HEK293 (cell line): ENCODE measurements around the gene ATAD2B.

ENCODE experiments used
- CTCF ChIA-PET: fragments of 350-600 bp; formaldehyde crosslinking; extraction: SDS; loops from one replicate; lab custom pipeline; 2021; ENCODE audit warnings: antibody characterized with exemption; lab: Yijun Ruan, JAX
- POLR2A ChIA-PET: fragments of 300-600 bp; formaldehyde crosslinking; extraction: SDS; loops from one replicate; lab custom pipeline; 2020; ENCODE audit warnings: antibody characterized with exemption, inconsistent platforms; lab: Yijun Ruan, JAX
- H3K27ac ChIP-seq: fragments of 200-500 bp; sonication (Bioruptor generic); 2 replicates; pipeline ENCODE4 v1.5.1; 2014; ENCODE audit warnings: low read depth, low read length, control low read depth, inconsistent platforms; ENCODE audit errors: extremely low read depth
- H3K36me3 ChIP-seq, 2 experiments: fragments of 200-500 bp in 1 of 2; sonication (Bioruptor generic) in 1 of 2; 1 replicate in 1 of 2; 2 replicates in 1 of 2; pipeline ENCODE4 v1.5.1; 2014 to 2017; ENCODE audit warnings: inconsistent platforms in 2 of 2, low read length in 2 of 2; ENCODE audit not compliant: control insufficient read depth in 2 of 2, insufficient read depth in 1 of 2
- H3K4me1 ChIP-seq: fragments of 200-500 bp; sonication (Bioruptor generic); 2 replicates; pipeline ENCODE4 v1.5.1; 2014; ENCODE audit warnings: mild to moderate bottlenecking, low read length, inconsistent platforms; ENCODE audit not compliant: control insufficient read depth, insufficient read depth
- H3K4me3 ChIP-seq: 2 replicates; pipeline ENCODE4 v1.5.1; 2011; ENCODE audit warnings: low read depth, mild to moderate bottlenecking, control low read depth, low read length, moderate library complexity
- H3K9me3 ChIP-seq: fragments of 200-500 bp; sonication (Bioruptor generic); 2 replicates; pipeline ENCODE4 v1.5.1; 2014; ENCODE audit warnings: low read depth, low read length, inconsistent platforms; ENCODE audit not compliant: control insufficient read depth, insufficient read depth
- KLF10 ChIP-seq: fragments of 450-650 bp; IDR thresholded peaks from 2 replicates; pipeline ENCODE4 v1.5.1; 2018; ENCODE audit warnings: missing biosample characterization, mild to moderate bottlenecking, missing genetic modification characterization
- KLF9 ChIP-seq: fragments of 450-650 bp; formaldehyde crosslinking; IDR thresholded peaks from 2 replicates; pipeline ENCODE4 v1.5.1; 2016; ENCODE audit warnings: missing biosample characterization, missing genetic modification characterization, low read depth
- YY2 ChIP-seq: fragments of 450-650 bp; formaldehyde crosslinking; IDR thresholded peaks from 2 replicates; pipeline ENCODE4 v1.5.1; 2016; ENCODE audit warnings: missing biosample characterization, missing genetic modification characterization
- ZBTB1 ChIP-seq: fragments of 450-650 bp; formaldehyde crosslinking; IDR thresholded peaks from 2 replicates; pipeline ENCODE4 v1.5.1; 2016; ENCODE audit warnings: missing biosample characterization, missing genetic modification characterization
- ZBTB17 ChIP-seq: fragments of 450-650 bp; formaldehyde crosslinking; IDR thresholded peaks from 2 replicates; pipeline ENCODE4 v1.5.1; 2016; ENCODE audit warnings: missing biosample characterization, missing genetic modification characterization
- ZBTB26 ChIP-seq: fragments of 450-650 bp; formaldehyde crosslinking; optimal IDR thresholded peaks from 2 replicates; pipeline ENCODE3; 2016; ENCODE audit warnings: missing biosample characterization, mild to moderate bottlenecking, missing genetic modification characterization
- ZNF169 ChIP-seq: fragments of 450-650 bp; formaldehyde crosslinking; IDR thresholded peaks from 2 replicates; pipeline ENCODE4 v1.5.1; 2016; ENCODE audit warnings: missing biosample characterization, missing genetic modification characterization
- ZNF184 ChIP-seq: fragments of 450-650 bp; IDR thresholded peaks from 2 replicates; pipeline ENCODE4 v1.5.1; 2018; ENCODE audit warnings: missing biosample characterization, mild to moderate bottlenecking, missing genetic modification characterization
- ZNF248 ChIP-seq: fragments of 450-650 bp; formaldehyde crosslinking; IDR thresholded peaks from 2 replicates; pipeline ENCODE4 v1.5.1; 2017; ENCODE audit warnings: missing biosample characterization, missing genetic modification characterization
- ZNF426 ChIP-seq: fragments of 450-650 bp; formaldehyde crosslinking; IDR thresholded peaks from 2 replicates; pipeline ENCODE4 v1.5.1; 2017; ENCODE audit warnings: missing biosample characterization, missing genetic modification characterization, mild to moderate bottlenecking, inconsistent platforms, moderate library complexity
- ZNF473 ChIP-seq: fragments of 450-650 bp; formaldehyde crosslinking; IDR thresholded peaks from 2 replicates; pipeline ENCODE4 v1.5.1; 2017; ENCODE audit warnings: missing biosample characterization, missing genetic modification characterization
- ZNF48 ChIP-seq: fragments of 450-650 bp; formaldehyde crosslinking; IDR thresholded peaks from 2 replicates; pipeline ENCODE4 v1.5.1; 2016; ENCODE audit warnings: missing biosample characterization, missing genetic modification characterization
- ZNF530 ChIP-seq: fragments of 450-650 bp; formaldehyde crosslinking; IDR thresholded peaks from 2 replicates; pipeline ENCODE4 v1.5.1; 2016; ENCODE audit warnings: low read depth, missing biosample characterization, missing genetic modification characterization
- ZNF654 ChIP-seq: fragments of 450-650 bp; formaldehyde crosslinking; IDR thresholded peaks from 2 replicates; pipeline ENCODE4 v1.5.1; 2016; ENCODE audit warnings: low read depth, missing biosample characterization, missing genetic modification characterization
- ZNF692 ChIP-seq: fragments of 450-650 bp; formaldehyde crosslinking; IDR thresholded peaks from 2 replicates; pipeline ENCODE4 v1.5.1; 2016; ENCODE audit warnings: missing biosample characterization, missing genetic modification characterization
- ZNF747 ChIP-seq: fragments of 450-650 bp; formaldehyde crosslinking; IDR thresholded peaks from 2 replicates; pipeline ENCODE4 v1.5.1; 2016; ENCODE audit warnings: missing biosample characterization, missing genetic modification characterization
- ZNF76 ChIP-seq: fragments of 450-650 bp; formaldehyde crosslinking; IDR thresholded peaks from 2 replicates; pipeline ENCODE4; 2016; ENCODE audit warnings: low read depth, missing biosample characterization, missing genetic modification characterization, borderline replicate concordance
- TF ChIP-seq, protein P1 (sequence below): fragments of 450-650 bp; formaldehyde crosslinking; IDR thresholded peaks from 2 replicates; pipeline ENCODE4 v1.5.1; 2016; ENCODE audit warnings: missing biosample characterization, missing genetic modification characterization, borderline replicate concordance
- TF ChIP-seq, protein P2 (sequence below): fragments of 450-650 bp; formaldehyde crosslinking; IDR thresholded peaks from 2 replicates; pipeline ENCODE4 v1.5.1; 2016; ENCODE audit warnings: missing biosample characterization, missing genetic modification characterization
- TF ChIP-seq, protein P3 (sequence below): fragments of 450-650 bp; formaldehyde crosslinking; IDR thresholded peaks from 2 replicates; pipeline ENCODE4 v1.5.1; 2017; ENCODE audit warnings: missing biosample characterization, missing genetic modification characterization

The ATAD2B gene

GRCh38 chr2:23761638-23762037, 165.3 kb downstream of the ATAD2B start:
- TF ChIP-seq, protein P1, sequence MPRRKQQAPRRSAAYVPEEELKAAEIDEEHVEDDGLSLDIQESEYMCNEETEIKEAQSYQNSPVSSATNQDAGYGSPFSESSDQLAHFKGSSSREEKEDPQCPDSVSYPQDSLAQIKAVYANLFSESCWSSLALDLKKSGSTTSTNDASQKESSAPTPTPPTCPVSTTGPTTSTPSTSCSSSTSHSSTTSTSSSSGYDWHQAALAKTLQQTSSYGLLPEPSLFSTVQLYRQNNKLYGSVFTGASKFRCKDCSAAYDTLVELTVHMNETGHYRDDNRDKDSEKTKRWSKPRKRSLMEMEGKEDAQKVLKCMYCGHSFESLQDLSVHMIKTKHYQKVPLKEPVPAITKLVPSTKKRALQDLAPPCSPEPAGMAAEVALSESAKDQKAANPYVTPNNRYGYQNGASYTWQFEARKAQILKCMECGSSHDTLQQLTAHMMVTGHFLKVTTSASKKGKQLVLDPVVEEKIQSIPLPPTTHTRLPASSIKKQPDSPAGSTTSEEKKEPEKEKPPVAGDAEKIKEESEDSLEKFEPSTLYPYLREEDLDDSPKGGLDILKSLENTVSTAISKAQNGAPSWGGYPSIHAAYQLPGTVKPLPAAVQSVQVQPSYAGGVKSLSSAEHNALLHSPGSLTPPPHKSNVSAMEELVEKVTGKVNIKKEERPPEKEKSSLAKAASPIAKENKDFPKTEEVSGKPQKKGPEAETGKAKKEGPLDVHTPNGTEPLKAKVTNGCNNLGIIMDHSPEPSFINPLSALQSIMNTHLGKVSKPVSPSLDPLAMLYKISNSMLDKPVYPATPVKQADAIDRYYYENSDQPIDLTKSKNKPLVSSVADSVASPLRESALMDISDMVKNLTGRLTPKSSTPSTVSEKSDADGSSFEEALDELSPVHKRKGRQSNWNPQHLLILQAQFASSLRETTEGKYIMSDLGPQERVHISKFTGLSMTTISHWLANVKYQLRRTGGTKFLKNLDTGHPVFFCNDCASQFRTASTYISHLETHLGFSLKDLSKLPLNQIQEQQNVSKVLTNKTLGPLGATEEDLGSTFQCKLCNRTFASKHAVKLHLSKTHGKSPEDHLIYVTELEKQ: no peak
- TF ChIP-seq ZNF747 (tag by site-specific recombination) (no peak), ZBTB26 (tag by site-specific recombination) (no peak), ZNF48 (tag by site-specific recombination) (no peak), ZNF76 (tag by site-specific recombination) (no peak), ZNF248 (no peak), ZNF473 (tag by site-specific recombination) (no peak), YY2 (tag by site-specific recombination) (no peak), ZNF184 (tag by site-specific recombination) (no peak), ZNF530 (no peak), ZBTB17 (tag by site-specific recombination) (no peak), ZNF426 (tag by site-specific recombination) (no peak), KLF10 (no peak), KLF9 (tag by site-specific recombination) (no peak), ZNF692 (no peak), ZNF169 (no peak)
- TF ChIP-seq, protein P2, sequence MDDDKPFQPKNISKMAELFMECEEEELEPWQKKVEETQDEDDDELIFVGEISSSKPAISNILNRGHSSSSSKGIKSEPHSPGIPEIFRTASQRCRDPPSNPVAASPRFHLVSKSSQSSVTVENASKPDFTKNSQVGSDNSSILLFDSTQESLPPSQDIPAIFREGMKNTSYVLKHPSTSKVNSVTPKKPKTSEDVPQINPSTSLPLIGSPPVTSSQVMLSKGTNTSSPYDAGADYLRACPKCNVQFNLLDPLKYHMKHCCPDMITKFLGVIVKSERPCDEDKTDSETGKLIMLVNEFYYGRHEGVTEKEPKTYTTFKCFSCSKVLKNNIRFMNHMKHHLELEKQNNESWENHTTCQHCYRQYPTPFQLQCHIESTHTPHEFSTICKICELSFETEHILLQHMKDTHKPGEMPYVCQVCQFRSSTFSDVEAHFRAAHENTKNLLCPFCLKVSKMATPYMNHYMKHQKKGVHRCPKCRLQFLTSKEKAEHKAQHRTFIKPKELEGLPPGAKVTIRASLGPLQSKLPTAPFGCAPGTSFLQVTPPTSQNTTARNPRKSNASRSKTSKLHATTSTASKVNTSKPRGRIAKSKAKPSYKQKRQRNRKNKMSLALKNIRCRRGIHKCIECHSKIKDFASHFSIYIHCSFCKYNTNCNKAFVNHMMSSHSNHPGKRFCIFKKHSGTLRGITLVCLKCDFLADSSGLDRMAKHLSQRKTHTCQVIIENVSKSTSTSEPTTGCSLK: no peak
- POLR2A ChIA-PET: no interaction called here
- H3K4me1 ChIP-seq: 0 out of 2 replicates have a peak, but pooled peaks cover 3% of the 10 kb centered on the region
- H3K36me3 ChIP-seq: peaks cover 0 to 6% of the 10 kb centered on the region in 2 experiments; a peak in 2 of 3 replicates
- no peaks in the 10 kb centered on the region for H3K9me3 ChIP-seq
- H3K27ac ChIP-seq: no peak overlapping the region
- no peak overlapping the region for H3K4me3 ChIP-seq
- CTCF ChIA-PET: interaction anchor here (0.9 kb wide), 1 partner anchor 11 kb away, joined by 5 read pairs; no protein-coding TSS in a partner anchor

DNA sequence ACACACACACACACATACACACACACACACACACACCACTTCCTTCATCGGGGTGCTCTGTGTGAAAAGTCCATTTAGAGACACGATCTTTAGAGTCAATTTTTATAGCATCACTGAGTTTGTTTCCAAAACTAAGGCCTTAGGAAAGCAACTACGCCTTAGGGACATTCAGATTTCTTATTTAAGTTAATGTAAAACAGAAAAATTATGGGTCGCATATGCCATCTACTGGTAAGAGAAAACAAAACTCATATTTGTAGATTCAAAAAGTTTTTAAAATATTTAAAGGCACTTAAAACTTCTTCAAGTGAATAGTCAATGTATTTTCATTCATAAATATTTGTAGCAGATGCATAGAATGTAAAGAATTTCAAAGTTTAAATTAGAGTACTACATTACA, 166.2 kb downstream of the ATAD2B start:
- POLR2A ChIA-PET: no interaction called here
- no peaks in the 10 kb centered on the region for H3K9me3 ChIP-seq
- CTCF ChIA-PET: interaction anchor here (0.9 to 1.3 kb wide), 2 partner anchors 12 kb away, joined by 3 to 5 read pairs; no protein-coding TSS in a partner anchor
- 0 out of 2 replicates have a peak, but pooled peaks cover 3% of the 10 kb centered on the region for H3K4me1 ChIP-seq
- H3K4me3 ChIP-seq: no peak overlapping the region
- peaks cover 0 to 6% of the 10 kb centered on the region in 2 experiments; a peak in 2 of 3 replicates for H3K36me3 ChIP-seq
- TF ChIP-seq ZBTB17 (tag by site-specific recombination): no peak
- no peak for TF ChIP-seq ZBTB1
- peak; percentile 22 for TF ChIP-seq ZNF654 (tag by site-specific recombination)
- TF ChIP-seq, protein P3, sequence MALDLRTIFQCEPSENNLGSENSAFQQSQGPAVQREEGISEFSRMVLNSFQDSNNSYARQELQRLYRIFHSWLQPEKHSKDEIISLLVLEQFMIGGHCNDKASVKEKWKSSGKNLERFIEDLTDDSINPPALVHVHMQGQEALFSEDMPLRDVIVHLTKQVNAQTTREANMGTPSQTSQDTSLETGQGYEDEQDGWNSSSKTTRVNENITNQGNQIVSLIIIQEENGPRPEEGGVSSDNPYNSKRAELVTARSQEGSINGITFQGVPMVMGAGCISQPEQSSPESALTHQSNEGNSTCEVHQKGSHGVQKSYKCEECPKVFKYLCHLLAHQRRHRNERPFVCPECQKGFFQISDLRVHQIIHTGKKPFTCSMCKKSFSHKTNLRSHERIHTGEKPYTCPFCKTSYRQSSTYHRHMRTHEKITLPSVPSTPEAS (tag by site-specific recombination): peak; percentile 89
- no peak overlapping the region for H3K27ac ChIP-seq
